Endometrial microvascular endothelial cells (primary cell): ENCODE measurements around the gene TUBB2A. TPM values are rescaled to one million over a fixed set of nuclear protein-coding genes. Genes with fewer than 3 reads are reported as not detected.
"Not testable (repeated sequence)": the region's sequence is repeated elsewhere in the genome, so short reads cannot be mapped to it uniquely, and the experiment has no call there.

ENCODE experiments used
- in situ Hi-C: cut with HindIII; loops from 2 replicates; pipeline ENCODE4 v1.10.0; 2017; ENCODE audit warnings: low sequenced_read_pairs, low pct_unique_long_range_greater_than_20kb; ENCODE audit errors: inconsistent ontology term
- total RNA-seq: library from RNA; depleted of rRNA; stranded (reverse); fragments of >200 nt; gene quantifications from one replicate; pipeline ENCODE4 v1.2.3, GENCODE V29; 2015; ENCODE audit errors: inconsistent ontology term

The TUBB2A gene
- 214 TPM for total RNA-seq

DNA sequence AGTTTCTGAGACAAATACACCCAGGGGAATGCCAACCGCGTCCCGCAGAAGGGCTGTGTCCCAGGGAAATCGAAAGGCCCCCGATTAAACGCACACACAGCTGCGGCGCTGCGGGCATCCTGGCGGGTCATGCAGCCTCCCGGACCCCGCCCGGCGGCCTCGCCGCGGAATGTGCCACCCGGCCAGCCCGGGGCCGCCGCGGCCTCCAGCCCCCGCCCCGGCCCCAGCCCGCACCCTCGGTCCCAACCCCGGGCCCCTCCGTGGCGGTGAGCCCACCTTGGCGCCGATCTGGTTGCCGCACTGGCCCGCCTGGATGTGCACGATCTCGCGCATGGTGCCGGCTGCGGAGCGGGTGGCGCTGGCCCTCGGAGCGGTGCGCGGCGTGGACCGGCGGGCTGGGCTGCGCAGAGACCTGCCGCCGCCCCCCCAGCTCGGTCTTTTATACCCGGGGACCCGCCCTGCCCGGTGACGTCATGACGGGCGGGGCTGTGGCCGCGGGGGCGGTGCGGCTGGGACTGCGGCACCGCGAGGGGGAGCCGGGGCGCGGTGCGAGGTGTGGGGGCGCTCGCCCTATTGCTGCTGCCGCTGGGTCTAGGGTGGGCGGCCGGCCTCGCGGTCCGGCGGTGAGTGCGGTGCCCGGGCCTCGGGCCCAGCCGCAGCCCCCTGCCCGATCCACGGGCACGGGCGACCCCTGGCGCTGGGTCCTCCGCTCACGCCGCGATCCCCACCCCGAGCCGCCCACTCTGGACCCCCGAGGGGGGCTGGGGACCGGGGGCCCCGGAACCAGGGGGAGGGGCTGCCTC is at the start of gene TUBB2A:
Gene TUBB2A, minus strand, starts transcription at position 414 of the 803 bp plus-strand sequence. Its CDS starts 81 bp downstream, at position 333.
- in situ Hi-C loops = no loop called here

DNA sequence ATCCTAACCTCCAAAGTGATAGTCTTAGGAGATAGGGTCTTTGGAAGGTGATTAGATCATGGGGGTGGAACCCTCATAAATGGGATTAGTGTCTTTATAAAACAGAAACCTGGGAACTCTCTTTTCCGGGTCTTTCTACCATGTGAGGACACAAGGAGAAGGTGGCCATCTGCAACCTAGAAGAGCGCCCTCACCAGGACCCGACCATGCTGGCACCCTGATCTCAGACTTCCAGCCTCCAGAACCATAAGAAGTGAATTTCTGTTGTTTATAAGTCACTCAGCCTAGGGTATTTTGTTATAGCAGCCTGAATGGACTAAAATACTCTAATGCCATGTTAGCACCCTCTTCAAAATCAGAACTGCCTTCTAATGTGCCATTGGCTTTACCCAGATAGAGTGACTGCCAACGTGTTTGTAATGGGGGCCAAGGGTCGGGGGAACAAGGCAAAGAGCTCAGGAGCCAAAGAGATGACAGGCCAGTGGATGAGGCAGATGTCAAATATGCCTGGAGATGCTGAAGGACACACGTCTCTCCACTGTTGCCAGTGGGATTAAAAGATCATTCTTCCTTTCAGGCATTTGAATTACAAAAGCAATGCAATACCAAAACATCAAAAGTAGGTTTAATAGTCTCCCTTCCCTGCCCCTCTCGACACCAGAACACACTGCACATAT is 49.1 kb upstream of the TUBB2A start:
- in situ Hi-C loops = no loop called here

DNA sequence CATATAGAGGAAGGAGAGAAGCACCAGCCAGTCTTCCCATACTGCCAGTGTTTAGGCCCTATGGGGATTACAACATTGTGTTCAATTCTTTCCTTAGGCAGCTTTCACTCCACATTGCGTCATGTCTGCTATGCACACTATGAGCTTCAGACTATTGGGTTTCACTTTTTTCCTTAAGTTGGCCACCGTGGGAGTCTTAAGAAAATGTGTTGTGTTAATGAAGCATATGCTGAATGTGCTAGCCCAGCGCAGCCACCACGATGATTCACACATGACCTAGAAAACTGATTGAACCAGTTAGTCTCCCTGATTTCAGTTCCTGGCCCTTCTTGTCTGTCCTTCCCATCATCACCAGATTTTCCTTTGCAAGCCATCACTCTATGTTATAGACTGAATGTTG is 48.6 kb upstream of the TUBB2A start:
- in situ Hi-C loops = no loop called here

DNA sequence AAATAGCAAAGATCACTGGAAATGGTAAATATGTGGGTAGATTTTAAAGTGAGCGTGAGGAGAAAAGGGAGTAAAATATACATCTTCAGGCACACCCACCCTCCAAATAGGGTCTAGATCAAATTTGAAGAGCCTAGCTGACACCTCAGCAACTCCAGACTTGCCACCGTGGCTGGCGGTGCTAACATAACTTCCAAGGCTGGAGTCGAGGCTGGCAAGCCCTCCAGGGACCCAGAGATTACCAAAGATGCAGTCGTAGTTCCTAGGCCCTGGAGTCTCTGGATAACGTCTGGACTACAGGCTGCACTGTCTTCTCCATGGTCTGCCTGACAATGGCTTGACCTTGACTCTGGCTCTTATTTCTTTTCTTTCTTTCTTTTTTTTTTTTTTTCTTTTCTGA is 47.6 kb upstream of the TUBB2A start:
- in situ Hi-C loops = no loop called here

DNA sequence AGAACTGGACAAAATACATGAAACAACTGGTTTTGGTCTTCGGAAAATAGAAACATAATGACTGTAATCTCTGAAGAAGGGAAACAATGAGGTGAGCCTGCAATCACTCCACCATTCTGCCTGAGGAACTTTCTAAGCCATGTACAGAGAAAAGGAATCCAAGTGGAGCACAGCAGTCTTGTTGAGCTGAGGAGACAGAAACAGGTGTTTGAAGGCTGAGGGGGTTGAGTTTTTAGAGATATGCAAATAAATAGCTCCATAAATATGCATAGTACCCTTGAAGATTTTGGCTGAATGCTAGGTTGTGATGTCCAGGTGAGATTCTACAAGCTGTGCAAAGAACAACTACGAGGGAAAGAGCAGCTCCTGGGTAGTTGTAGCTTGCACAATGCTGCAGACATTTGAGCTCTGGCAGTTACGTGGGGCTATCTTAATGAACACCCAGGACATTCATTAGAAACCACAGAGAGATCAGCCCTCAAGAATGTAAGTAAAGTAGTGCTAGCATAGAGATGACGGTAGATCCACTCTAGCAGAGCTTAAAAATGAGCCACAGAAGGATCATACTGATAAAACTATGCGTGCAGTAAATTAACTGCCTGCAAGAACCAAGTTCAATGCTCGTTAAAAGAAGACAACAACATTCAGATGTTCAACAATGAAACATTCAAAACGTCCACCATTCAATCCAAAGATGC is 45.8 kb upstream of the TUBB2A start:
- in situ Hi-C loops = no loop called here

DNA sequence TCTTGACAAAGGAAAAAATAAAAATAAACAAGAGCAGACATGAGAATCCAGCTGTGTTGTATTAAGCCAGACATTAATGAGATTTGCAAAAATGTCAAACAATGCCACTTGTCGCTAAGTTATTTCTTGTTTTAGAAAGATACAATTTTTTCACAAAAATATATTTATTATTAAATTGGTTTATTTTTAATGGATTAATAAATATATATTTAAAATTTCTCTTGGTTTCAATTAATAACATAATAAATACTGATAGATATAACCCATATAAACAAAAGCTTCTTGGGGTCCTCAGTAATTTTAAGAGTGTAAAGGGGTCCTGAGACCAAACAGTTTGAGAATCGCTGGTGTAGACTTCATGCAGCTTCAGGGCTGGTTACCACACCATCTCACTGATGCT is 44.0 kb upstream of the TUBB2A start:
- in situ Hi-C loops = no loop called here

DNA sequence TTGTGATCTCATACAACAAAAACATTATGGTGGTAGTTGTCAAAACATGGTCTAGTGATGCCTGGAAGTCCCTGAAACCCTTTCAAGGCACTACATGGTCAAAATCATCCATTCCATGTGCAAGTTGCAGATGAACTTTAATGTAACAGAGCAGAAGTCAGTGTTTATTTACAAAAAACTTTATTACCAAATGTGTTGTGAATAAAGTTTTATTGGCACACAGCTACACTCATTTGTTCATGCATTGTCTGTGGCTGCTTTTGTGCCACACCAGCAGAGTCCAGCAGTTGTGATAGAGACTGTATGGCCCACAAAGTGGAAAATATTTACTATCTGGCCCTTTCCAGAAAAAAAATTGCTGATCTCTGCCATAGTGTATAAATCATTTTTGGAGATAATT is 43.3 kb upstream of the TUBB2A start:
- in situ Hi-C loops = no loop called here

DNA sequence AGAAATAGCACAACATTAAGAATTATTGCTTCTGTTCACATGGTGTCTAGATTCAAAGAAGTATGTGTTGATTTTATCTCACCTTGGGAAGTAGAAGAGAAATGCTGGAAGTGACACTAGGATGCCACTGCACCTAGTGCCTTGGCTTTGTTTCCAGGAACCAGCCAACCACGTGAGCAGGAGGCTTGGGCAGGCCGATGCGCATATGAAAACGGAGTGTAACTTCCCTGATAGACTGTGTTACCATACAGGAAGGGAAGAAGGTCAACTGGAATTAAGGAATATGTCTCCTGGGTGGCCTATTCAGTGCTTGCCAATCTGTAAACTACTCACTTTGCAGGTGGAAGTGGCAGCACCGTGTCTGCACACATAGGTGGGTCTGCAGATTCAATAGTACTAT is 42.0 kb upstream of the TUBB2A start:
- in situ Hi-C loops = no loop called here

DNA sequence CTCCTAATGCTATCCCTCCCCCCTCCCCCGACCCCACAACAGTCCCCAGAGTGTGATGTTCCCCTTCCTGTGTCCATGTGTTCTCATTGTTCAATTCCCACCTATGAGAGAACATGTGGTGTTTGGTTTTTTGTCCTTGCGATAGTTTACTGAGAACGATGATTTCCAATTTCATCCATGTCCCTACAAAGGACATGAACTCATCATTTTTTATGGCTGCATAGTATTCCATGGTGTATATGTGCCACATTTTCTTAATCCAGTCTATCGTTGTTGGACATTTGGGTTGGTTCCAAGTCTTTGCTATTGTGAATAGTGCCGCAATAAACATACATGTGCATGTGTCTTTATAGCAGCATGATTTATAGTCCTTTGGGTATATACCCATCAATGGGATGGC is 40.4 kb upstream of the TUBB2A start:
- in situ Hi-C loops = not testable (repeated sequence)

DNA sequence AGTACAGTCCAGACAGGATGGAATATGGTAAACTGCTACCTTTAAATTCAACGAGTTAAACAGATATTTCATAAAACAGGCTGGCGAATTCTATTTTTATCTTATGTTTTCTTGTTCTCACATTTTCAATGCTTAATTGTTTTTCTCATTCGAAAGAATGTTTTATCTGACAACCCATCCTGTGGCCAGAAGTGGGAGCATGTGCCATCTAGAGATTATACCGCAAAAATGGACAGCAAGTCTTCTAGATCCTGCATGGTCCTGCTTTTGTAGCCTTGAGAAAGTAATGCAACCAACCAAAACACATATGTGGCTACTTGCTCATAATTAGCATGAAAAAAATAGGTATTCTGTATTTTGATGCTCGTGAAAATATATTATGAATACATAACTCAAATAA is 39.4 kb upstream of the TUBB2A start:
- in situ Hi-C loops = no loop called here

DNA sequence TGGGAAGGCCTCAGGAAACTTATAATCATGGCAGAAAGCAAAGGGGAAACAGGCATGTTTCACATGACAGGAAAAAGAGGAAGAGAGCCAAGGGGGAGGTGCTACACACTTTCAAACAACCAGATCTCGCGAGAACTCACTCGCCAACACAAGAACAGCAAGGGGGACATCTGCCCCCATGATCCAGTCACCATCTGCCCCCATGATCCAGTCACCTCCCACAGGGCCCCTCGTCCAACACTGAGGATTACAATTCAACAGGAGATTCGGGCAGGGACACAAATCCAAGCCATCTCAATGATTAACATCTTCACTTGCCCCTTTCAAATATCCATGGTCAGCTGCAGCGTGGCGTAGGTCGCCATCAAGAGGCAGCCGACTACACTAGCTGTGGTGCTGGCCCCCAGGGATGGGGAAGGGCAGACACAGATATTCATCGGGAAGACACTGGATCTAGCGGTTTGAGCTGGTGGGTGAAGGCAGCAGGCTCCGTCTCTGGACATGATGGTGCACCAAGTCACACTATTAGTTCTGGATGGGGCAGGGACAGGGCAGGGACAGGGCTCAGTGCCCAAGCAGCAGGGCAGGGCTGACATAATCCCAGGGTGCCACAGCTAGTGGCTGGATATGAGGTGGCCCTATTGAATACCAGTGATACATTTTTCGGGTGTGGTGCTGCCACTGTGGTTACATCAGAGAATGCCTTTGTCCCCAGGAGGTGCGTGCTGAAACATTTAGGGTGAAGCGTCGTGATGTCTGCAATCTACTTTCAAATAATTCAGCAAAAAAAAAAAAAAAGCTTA is 38.6 kb upstream of the TUBB2A start:
- in situ Hi-C loops = no loop called here

DNA sequence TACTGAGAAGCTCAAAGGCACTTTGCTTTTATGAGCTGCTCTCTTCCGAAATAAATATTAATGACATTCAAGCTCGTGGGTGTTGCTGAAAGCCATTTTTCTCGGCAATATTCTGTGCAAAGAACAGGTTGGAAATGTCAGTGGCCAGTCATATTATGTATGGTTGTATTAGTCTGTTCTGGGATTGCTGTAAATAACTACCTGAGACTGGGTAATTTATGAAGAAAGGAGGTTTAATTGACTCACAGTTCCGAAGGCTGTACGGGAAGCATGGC is 38.0 kb upstream of the TUBB2A start:
- in situ Hi-C loops = no loop called here

DNA sequence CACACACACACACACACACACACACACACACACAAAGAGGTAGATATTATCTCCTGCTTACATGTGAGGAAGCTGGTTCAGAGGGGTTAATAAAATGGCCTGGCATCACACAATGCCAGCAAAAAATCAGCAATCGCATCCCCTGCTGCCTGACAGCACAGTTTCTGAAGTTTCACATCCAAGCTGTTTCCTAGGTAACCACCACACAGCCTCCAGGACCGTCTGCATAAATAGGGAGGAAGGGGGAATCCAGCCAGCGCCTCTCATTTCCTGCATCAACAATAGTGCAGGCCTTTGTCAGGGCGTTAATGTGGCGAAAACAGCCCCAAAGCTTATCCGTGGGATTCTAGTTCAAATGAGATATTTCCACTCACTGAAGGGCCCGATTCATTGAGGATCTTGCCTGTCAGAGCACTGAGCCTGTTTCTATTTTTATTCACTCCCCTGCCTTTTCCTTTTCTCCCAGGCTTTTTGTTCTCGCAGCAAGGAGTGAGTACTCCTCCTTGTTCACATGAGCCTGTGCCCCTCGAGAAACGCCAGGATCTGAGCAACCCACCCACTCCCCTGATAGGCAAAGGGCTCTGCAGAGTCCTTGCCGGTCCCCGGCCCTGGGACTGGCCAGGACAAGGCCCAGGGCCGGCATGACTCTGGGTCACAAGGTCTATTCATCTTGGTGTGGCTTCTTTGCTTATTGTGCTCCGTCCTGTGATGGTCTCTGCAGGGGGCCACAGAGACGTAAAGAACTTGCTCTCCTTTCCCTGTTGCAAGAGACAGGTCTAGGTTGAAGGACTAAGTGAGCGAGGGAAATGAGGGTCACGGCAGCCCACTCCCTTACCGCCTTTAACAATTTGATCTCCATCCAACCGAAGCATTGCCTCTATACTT is 37.4 kb upstream of the TUBB2A start:
- in situ Hi-C loops = no loop called here

DNA sequence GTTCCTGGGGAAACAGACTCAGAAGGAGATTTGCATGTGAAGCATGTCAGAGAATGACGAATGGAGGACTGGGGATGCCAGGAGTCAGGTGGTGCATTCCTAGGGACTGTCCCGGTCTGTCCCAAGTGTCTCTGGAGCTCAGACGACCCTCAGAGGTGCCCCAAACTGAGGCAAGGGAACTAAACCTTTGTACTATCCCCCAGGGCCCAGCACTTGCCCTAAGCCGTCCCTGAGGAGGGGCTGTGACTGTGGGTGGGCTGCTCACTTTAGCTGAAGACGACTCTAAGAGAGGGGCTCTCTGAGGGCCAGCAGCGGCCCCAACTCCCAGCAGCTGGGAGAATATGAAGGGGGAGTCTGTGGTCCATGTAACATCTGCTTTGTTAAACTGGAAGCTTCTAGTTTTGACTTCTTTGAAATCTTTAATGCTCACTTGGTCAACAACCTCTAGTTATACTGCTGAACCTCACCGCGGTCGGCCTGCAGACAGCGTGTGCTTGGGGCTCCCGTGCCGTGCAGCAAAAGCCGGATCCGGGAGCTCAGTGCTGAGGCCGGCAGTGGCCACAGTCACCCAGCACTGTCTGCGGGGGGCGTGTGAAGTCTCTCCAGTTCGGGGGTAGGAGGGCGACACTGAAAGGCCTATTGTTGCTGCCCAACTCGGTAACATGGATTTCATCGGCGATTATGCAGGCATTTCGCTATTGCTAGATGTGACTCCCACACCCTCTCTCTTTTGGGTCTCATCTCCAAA is 35.9 kb upstream of the TUBB2A start:
- in situ Hi-C loops = no loop called here

DNA sequence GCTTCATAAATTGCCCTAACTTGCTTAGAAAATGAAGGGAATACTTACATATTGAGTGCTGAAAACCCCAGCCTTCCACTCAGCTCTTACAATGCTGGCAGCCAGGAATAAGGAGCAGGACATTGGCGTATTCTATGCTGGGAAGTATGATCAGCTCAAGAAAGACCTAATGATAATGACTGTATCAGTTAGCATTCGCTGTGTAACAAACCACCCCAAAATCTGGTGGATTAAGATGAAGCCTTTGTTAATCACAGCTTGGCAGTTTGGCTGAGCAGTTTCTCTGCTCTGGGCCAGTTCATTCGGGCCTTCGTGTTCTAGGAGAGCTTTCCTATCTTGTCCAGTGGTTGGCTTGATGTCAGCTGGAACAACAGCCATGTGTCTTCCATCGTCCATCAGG is 33.4 kb upstream of the TUBB2A start:
- in situ Hi-C loops = no loop called here

DNA sequence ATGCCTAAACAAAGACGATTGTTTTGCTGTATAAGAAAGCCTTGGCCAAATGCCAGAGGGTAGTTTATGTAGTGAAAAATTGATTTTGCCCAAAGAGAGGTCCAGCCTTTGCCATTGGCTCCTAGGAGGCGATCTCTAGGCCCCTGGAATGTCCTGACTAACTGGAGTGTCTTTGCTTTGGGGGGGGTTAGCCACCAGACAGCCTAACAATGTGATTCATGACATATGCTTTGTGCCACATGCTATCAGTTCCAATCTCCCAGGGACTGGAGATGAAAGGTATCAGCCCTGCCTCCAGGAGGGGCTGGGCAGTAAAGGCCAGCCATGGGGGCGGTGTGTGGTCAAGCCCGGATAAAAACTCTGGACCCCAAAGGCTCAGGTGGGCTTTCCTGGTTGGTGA is 32.7 kb upstream of the TUBB2A start:
- in situ Hi-C loops = no loop called here

DNA sequence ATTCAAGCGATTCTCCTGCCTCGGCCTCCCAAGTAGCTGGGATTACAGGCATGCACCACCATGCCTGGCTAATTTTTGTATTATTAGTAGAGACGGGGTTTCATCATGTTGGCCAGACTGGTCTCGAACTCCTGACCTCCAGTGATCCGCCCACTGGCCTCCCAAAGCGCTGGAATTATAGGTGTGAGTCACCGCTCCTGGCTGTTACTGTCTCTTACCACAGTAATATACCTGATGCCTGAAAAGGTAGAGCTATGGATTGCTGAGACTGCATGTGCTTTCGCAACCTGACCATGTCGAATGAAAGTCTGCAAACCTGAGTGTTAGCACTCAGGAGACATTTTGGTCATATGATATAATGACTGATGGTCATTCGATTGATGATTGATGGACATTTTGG is 31.8 kb upstream of the TUBB2A start:
- in situ Hi-C loops = not testable (repeated sequence)

DNA sequence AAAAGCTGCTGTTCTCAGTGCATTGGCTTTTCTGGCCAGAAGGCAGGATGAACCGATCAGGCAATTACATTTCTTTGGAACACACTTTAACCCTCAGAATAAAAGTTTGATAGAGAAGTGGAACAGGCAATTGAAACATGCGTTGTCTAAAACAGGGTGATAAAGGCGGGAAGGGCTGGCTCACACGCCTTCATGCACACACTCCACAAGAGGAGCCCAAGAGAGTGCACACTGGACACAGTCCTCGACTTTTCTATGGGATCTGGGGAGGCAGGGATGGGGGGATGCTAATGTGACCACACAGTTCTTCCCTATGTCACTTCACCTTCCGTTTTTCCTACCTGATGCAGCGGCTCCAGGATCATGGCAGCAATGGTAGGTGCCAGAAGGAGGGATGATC is 30.9 kb upstream of the TUBB2A start:
- in situ Hi-C loops = no loop called here
